PC-3 (cell line): ENCODE data around the gene CLDN19.

Source experiments
- CTCF ChIP-seq: fragments of 300-600 bp; sonication (generic); conservative IDR thresholded peaks from 2 replicates; pipeline ENCODE4 v1.5.1; 2017; ENCODE audit warnings: antibody characterized with exemption, low read depth, mild to moderate bottlenecking, low read length
- EZH2 ChIP-seq: fragments of 300-600 bp; sonication (generic); IDR thresholded peaks from one replicate; pipeline ENCODE4 v1.6.1; 2017; ENCODE audit warnings: antibody characterized with exemption, mild to moderate bottlenecking, low read length; ENCODE audit not compliant: unreplicated experiment
- EZH2phosphoT487 ChIP-seq: fragments of 300-600 bp; sonication (generic); IDR thresholded peaks from 2 replicates; pipeline ENCODE4 v1.6.1; 2018; ENCODE audit warnings: mild to moderate bottlenecking, antibody characterized with exemption, low read length, borderline replicate concordance

GRCh38 chr1:42692911-42693310 lies 47.1 kb downstream of the CLDN19 start:
- TF ChIP-seq CTCF (no peak), EZH2 (no peak), EZH2phosphoT487 (no peak)
